Hepatocyte (in vitro differentiated cells): Measurements from ENCODE around the gene PRCP. TPM values are rescaled to one million over a fixed set of nuclear protein-coding genes. Genes with fewer than 3 reads are reported as not detected.
"Not testable (repeated sequence)": the region's sequence is repeated elsewhere in the genome, so short reads cannot be mapped to it uniquely, and the experiment has no call there.

Experiments
- DNase-seq: peaks from one replicate; pipeline ENCODE4 v3.0.0-alpha.2; 2016; ENCODE audit warnings: low spot score
- H2AFZ ChIP-seq: fragments of 200-600 bp; sonication (generic); 2 replicates; pipeline ENCODE4 v1.6.0; 2016; ENCODE audit warnings: antibody characterized with exemption, mild to moderate bottlenecking
- H3K27ac ChIP-seq: fragments of 200-600 bp; sonication (generic); 2 replicates; pipeline ENCODE4 v1.5.1; 2016; ENCODE audit warnings: mild to moderate bottlenecking
- H3K27me3 ChIP-seq: fragments of 200-600 bp; sonication (generic); 2 replicates; pipeline ENCODE4 v1.6.1; 2016
- H3K36me3 ChIP-seq: fragments of 200-600 bp; sonication (generic); replicated peaks from 2 replicates; pipeline ENCODE4 v1.5.1; 2016; ENCODE audit warnings: low read depth; ENCODE audit not compliant: insufficient read depth
- H3K4me1 ChIP-seq: fragments of 200-600 bp; sonication (generic); 2 replicates; pipeline ENCODE4 v1.5.1; 2016; ENCODE audit warnings: mild to moderate bottlenecking, moderate library complexity; ENCODE audit not compliant: insufficient read depth
- H3K4me2 ChIP-seq: fragments of 200-600 bp; sonication (generic); 2 replicates; pipeline ENCODE4 v1.6.0; 2016
- H3K4me3 ChIP-seq: fragments of 200-600 bp; sonication (generic); 2 replicates; pipeline ENCODE4 v1.5.1; 2016; ENCODE audit warnings: mild to moderate bottlenecking
- H3K79me2 ChIP-seq: fragments of 200-600 bp; sonication (generic); 2 replicates; pipeline ENCODE4 v1.6.0; 2017; ENCODE audit warnings: mild to moderate bottlenecking
- H3K9me2 ChIP-seq: fragments of 200-600 bp; sonication (generic); replicated peaks from 2 replicates; pipeline ENCODE4 v1.6.0; 2017; ENCODE audit warnings: mild to moderate bottlenecking; ENCODE audit not compliant: insufficient read depth
- H3K9me3 ChIP-seq: fragments of 200-600 bp; sonication (generic); 2 replicates; pipeline ENCODE4 v1.5.1; 2016; ENCODE audit warnings: low read depth, mild to moderate bottlenecking
- H4K20me1 ChIP-seq: fragments of 200-600 bp; sonication (generic); 2 replicates; pipeline ENCODE4 v1.6.0; 2016; ENCODE audit warnings: mild to moderate bottlenecking; ENCODE audit not compliant: insufficient read depth, poor library complexity, severe bottlenecking
- CTCF ChIP-seq: fragments of 200-600 bp; sonication (generic); IDR thresholded peaks from 2 replicates; pipeline ENCODE4 v1.5.1; 2016; ENCODE audit warnings: antibody characterized with exemption, mild to moderate bottlenecking; ENCODE audit not compliant: poor library complexity
- EZH2 ChIP-seq: fragments of 200-600 bp; sonication (generic); IDR thresholded peaks from 2 replicates; pipeline ENCODE4 v1.6.1; 2016; ENCODE audit warnings: antibody characterized with exemption, mild to moderate bottlenecking, borderline replicate concordance
- EZH2phosphoT487 ChIP-seq: fragments of 200-600 bp; sonication (generic); IDR thresholded peaks from one replicate; pipeline ENCODE4 v1.6.1; 2018; ENCODE audit warnings: antibody characterized with exemption, mild to moderate bottlenecking, low read depth, moderate library complexity; ENCODE audit not compliant: unreplicated experiment, severe bottlenecking
- WGBS: methylation state at CpG from one replicate; pipeline ENCODE4 v1.1.6; 2016; ENCODE audit warnings: low lambda C conversion rate; ENCODE audit errors: missing lambda C conversion rate; 5-methylcytosine and 5-hydroxymethylcytosine counted together
- polyA plus RNA-seq: library from polyadenylated mRNA; unstranded; fragments of >200 nt; fragmentation: Nextera tagmentation; extraction: Ambion mirVana; gene quantifications from 2 replicates; pipeline ENCODE4 v1.2.1, GENCODE V29; 2016
- total RNA-seq: library from RNA; depleted of rRNA; stranded (reverse); fragments of >200 nt; gene quantifications from 2 replicates; pipeline ENCODE4 v1.2.3, GENCODE V29; 2014

The PRCP gene
- total RNA-seq (46.8 and 49.0 TPM in 2 replicates), polyA plus RNA-seq (48.3 and 53.0 TPM in 2 replicates)

- peak within 1 kb of the TSS; percentile 95 for H2AFZ ChIP-seq
- no peaks in the 10 kb centered on the region for H3K27me3 ChIP-seq
- WGBS: under 1% methylated on average over 37 of the region's 40 CpGs
- H3K79me2 ChIP-seq: peaks cover 29% of the 10 kb centered on the region
- no peaks in the 10 kb centered on the region for H4K20me1 ChIP-seq
- DNase-seq: peak; percentile 95
- no peak for TF ChIP-seq EZH2phosphoT487
- TF ChIP-seq EZH2: no peak
- no peak for TF ChIP-seq CTCF
- peak within 1 kb of the TSS; percentile 40 for H3K4me3 ChIP-seq
- H3K9me3 ChIP-seq: no peaks in the 10 kb centered on the region
- H3K4me1 ChIP-seq: peaks cover 8% of the 10 kb centered on the region
- no peaks in the 10 kb centered on the region for H3K9me2 ChIP-seq
- peak within 1 kb of the TSS; percentile 89 for H3K27ac ChIP-seq
- no peaks in the 10 kb centered on the region for H3K36me3 ChIP-seq
- peak within 1 kb of the TSS; percentile 92 for H3K4me2 ChIP-seq
Observed at GRCh38 chr11:82900277-82901164, at the start of gene PRCP. PRCP (minus strand) TSS chr11:82900430; CDS start chr11:82900402, 28 bp downstream.

- no peak for TF ChIP-seq EZH2phosphoT487
- TF ChIP-seq CTCF: no peak
- no peak for TF ChIP-seq EZH2
- Histone ChIP-seq H3K9me3 (no peaks in the 10 kb centered on the region), H3K79me2 (no peaks in the 10 kb centered on the region), H3K4me1 (no peaks in the 10 kb centered on the region), H4K20me1 (no peaks in the 10 kb centered on the region), H3K4me2 (no peak overlapping the region), H3K27me3 (no peaks in the 10 kb centered on the region), H3K36me3 (no peaks in the 10 kb centered on the region), H3K27ac (no peak overlapping the region), H3K4me3 (no peak overlapping the region), H2AFZ (no peak overlapping the region), H3K9me2 (no peaks in the 10 kb centered on the region)
- DNase-seq: no peak
Observed at GRCh38 chr11:82949352-82949751, 49.1 kb upstream of the PRCP start.

GRCh38 chr11:82945682-82946081 is 45.5 kb upstream of the PRCP start:
- no peaks in the 10 kb centered on the region for H3K4me1 ChIP-seq
- no peaks in the 10 kb centered on the region for H3K27me3 ChIP-seq
- H3K4me3 ChIP-seq: no peak overlapping the region
- H3K9me2 ChIP-seq: no peaks in the 10 kb centered on the region
- no peak overlapping the region for H2AFZ ChIP-seq
- no peak overlapping the region for H3K27ac ChIP-seq
- no peaks in the 10 kb centered on the region for H4K20me1 ChIP-seq
- H3K9me3 ChIP-seq: no peaks in the 10 kb centered on the region
- DNase-seq: no peak
- no peak for TF ChIP-seq CTCF
- no peak for TF ChIP-seq EZH2phosphoT487
- TF ChIP-seq EZH2: no peak
- H3K79me2 ChIP-seq: no peaks in the 10 kb centered on the region
- no peaks in the 10 kb centered on the region for H3K36me3 ChIP-seq
- H3K4me2 ChIP-seq: no peak overlapping the region

GRCh38 chr11:82945041-82945440 is 44.8 kb upstream of the PRCP start:
- H3K4me3 ChIP-seq, H3K9me2 ChIP-seq, H3K9me3 ChIP-seq, H3K4me1 ChIP-seq, H4K20me1 ChIP-seq, DNase-seq, H3K4me2 ChIP-seq, H3K36me3 ChIP-seq, H3K27me3 ChIP-seq, H3K27ac ChIP-seq, H3K79me2 ChIP-seq, H2AFZ ChIP-seq: not testable (repeated sequence)
- WGBS: 85% methylated on average over 1 of the region's 1 CpG
